ENCODE data around the gene TRNT1.
A peak's percentile ranks its signal among the peaks of the same experiment; 100 is the strongest.

The TRNT1 gene

DNA sequence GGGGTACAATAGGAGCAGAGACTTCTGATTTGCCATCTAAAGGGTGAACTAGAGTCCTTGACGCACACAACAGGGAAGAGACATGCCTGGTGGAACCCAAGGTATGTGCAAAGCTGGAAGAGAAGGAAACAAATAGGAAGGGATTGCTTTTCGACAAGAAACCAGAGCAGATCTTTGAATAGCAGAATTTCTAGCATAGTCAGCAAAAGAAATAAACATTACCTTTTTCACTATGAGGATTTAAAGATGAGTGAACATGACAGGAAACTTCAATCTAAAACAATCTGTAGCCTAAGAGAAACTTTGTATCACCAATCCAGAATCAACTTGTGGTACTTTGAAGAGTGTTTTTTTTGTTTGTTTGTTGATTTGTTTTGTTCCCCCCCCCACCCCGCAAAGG lies 21.5 kb upstream of the TRNT1 start:
- no peak for TF ChIP-seq ZNF274 (IDR thresholded peaks at IDR 0.05; ENCODE audit: low read depth, low read length)
- no peak overlapping the region for H3K4me3 ChIP-seq (ENCODE audit: low read length)

- no peak overlapping the region for H3K4me3 ChIP-seq (ENCODE audit: low read length)
- TF ChIP-seq ZNF274 (IDR thresholded peaks at IDR 0.05; ENCODE audit: low read depth, low read length) = no peak
Measured at GRCh38 chr3:3105815-3106214, 20.9 kb upstream of the TRNT1 start.

GRCh38 chr3:3107181-3107580 lies 19.6 kb upstream of the TRNT1 start:
- no peak for TF ChIP-seq ZNF274 (IDR thresholded peaks at IDR 0.05; ENCODE audit: low read depth, low read length)

GRCh38 chr3:3107858-3108257 lies 18.9 kb upstream of the TRNT1 start:
- no peak overlapping the region for H3K4me3 ChIP-seq (ENCODE audit: low read length)
- TF ChIP-seq ZNF274 (IDR thresholded peaks at IDR 0.05; ENCODE audit: low read depth, low read length) = no peak

More at GRCh38 chr3:3107181-3107580, 19.6 kb upstream of the TRNT1 start:
- no peak overlapping the region for H3K4me3 ChIP-seq (ENCODE audit: low read length)

DNA sequence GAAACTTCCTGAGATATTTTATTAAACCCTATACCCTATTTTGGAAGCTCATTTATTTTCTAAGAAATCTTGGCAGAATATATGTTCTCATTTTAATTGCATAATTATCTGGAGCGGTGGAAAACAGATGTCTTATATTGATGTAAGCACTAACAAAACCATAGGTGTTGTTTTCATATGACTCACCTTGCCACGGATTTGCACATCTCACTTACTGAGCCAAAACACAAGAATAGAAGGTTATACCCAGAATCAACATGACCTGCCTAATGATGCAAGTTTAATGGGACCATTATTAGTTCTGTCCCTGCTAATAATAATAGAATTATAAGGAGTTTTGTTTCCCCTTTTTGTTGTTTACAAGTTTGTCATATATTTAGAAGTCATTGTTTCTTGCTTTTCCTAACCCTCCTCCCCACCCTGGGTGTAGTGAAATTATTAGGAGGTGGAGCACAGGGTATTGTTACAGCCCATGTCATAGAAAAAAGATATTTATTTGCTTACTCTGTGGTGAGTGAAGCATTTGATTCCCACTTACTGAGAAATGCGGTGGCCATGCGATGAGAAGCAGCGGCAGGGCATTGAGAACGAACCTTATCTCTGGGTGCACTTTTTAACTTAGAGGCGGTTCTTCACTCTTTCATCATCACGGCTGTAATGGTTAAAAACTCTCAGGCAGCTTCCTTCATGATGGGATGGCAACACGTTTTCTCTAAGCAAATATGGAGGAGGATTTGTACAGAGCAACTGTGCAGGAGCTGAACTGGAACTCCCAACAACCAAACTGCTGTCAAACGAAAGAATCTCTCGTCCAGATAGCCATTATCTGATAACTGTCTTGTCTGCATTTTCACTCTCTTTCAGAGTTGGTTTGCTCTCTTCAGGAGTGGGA lies 17.1 kb upstream of the TRNT1 start:
- H3K4me3 ChIP-seq (ENCODE audit: low read length) = no peak overlapping the region

DNA sequence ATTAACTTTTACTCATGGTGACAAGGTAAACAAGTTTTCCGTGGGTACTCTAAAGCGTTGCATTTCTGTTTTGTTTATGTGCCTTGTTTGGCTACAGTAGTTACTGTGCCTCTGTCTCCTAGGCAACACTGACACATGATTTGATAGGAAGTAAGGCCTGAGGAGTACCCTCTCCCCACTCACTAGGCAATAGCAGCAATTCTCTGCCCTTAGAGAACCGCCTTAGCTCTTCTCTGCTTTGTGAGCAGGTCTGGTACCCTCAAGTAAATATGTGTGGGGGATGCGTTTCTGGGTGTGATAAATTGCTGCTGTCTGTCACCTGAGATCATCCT lies 16.5 kb upstream of the TRNT1 start, which contains the start of gene IL5RA:
Gene IL5RA, minus strand, starts transcription at position 76 of the 332 bp plus-strand sequence. CDS start 5,390 bp downstream, outside the sequence.
- no peak within 1 kb of the TSS for H3K4me3 ChIP-seq (ENCODE audit: low read length)
- no peak for TF ChIP-seq ZNF274 (IDR thresholded peaks at IDR 0.05; ENCODE audit: low read depth, low read length)

More for the DNA sequence above, 17.1 kb upstream of the TRNT1 start:
- TF ChIP-seq ZNF274 (IDR thresholded peaks at IDR 0.05; ENCODE audit: low read depth, low read length) = no peak

GRCh38 chr3:3110749-3111361 lies 15.9 kb upstream of the TRNT1 start:
- H3K4me3 ChIP-seq (ENCODE audit: low read length) = no peak overlapping the region
- TF ChIP-seq ZNF274 (IDR thresholded peaks at IDR 0.05; ENCODE audit: low read depth, low read length) = no peak

DNA sequence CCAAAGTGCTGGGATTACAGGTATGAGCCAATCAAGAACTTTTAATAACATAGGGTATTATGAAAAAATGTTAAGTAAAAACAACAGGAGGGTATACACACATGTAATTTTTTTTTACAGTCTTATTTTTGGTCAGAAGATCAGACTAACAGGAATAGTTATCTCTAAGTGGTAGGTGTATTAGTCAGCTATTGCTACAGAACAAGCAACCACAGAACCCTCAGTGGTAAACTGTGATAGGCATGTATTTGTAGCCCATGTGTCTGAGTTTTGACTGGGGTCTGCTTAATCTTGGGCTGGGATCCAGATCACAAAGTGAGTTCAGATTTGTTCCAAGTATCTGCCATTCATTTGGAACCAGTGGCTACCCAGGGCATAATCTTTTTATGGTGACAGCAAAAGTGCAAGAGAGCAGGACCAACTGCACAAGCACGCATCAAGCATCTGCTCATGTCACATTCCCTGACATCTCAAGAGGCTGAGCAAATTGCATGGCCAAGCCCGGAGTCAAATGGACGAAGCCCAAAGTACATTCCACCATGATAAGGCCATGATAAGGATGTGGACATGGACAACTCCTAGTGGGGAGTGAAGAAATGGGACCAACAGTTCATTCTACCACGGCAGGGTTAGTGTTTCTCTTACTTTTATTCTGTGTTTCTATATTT lies 13.6 kb upstream of the TRNT1 start:
- no peak overlapping the region for H3K4me3 ChIP-seq (ENCODE audit: low read length)
- no peak for TF ChIP-seq ZNF274 (IDR thresholded peaks at IDR 0.05; ENCODE audit: low read depth, low read length)

GRCh38 chr3:3117651-3118050 lies 9.1 kb upstream of the TRNT1 start:
- no peak for TF ChIP-seq ZNF274 (IDR thresholded peaks at IDR 0.05; ENCODE audit: low read depth, low read length)
- H3K4me3 ChIP-seq (ENCODE audit: low read length) = no peak overlapping the region

GRCh38 chr3:3119393-3119851 lies 7.3 kb upstream of the TRNT1 start:
- no peak for TF ChIP-seq ZNF274 (IDR thresholded peaks at IDR 0.05; ENCODE audit: low read depth, low read length)
- H3K4me3 ChIP-seq (ENCODE audit: low read length) = no peak overlapping the region

DNA sequence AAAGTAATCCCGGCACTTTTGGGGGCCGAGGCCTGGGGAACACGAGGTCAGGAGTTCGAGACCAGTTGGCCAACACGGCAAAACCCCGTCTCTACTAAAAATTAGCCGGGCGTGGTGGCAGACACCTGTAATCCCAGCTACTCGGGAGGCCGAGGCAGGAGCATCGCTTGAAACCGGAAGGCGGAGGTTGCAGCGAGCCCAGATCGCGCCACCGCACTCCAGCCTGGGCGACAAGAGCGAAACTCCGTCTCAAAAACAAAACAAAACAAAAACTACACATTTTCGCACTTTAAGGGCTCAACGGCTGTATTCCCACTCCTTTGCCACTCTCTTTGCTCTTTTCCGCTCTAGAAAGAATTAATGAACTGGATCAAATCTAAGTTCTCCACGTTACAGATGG lies 763 bp upstream of the TRNT1 start:
- TF ChIP-seq ZNF274 (IDR thresholded peaks at IDR 0.05; ENCODE audit: low read depth, low read length) = no peak
- peak overlapping the region; percentile 80 for H3K4me3 ChIP-seq (ENCODE audit: low read length)

GRCh38 chr3:3127432-3128010 lies 781 bp downstream of the TRNT1 start:
- H3K4me3 ChIP-seq (ENCODE audit: low read length) = peak overlapping the region; percentile 77
- TF ChIP-seq ZNF274 (IDR thresholded peaks at IDR 0.05; ENCODE audit: low read depth, low read length) = no peak

GRCh38 chr3:3129579-3129978 lies 2.8 kb downstream of the TRNT1 start:
- no peak for TF ChIP-seq ZNF274 (IDR thresholded peaks at IDR 0.05; ENCODE audit: low read depth, low read length)
- H3K4me3 ChIP-seq (ENCODE audit: low read length) = no peak overlapping the region

GRCh38 chr3:3133500-3133899 lies 6.8 kb downstream of the TRNT1 start:
- TF ChIP-seq ZNF274 (IDR thresholded peaks at IDR 0.05; ENCODE audit: low read depth, low read length) = no peak
- H3K4me3 ChIP-seq (ENCODE audit: low read length) = no peak overlapping the region

Measured in GM08714 (cell line).